Measurements from ENCODE around the gene ICE1.

DNA sequence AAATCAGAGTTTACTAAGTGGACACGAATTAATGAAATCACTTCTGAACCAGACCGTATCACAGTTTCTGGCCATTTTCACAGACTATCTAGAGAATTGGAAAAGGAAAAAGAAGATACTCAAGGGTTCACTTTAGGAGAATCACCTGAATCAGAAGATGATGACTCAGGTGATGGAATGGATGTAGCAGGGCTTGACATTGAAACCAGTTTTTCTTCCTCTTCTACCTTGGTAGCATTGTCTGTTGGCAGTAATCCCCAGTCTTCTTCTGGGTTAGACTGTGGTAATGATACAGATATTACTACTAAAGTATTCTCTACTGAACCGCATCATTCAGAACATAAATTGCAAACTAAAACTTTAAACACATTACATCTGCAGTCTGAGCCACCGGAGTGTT, 38.5 kb downstream of the ICE1 start:
- TF ChIP-seq CTCF (IDR thresholded peaks at IDR 0.05) (no peak), POLR2AphosphoS5 (IDR thresholded peaks at IDR 0.05; ENCODE audit: low read depth, low read length) (no peak), SIN3A (IDR thresholded peaks at IDR 0.05; ENCODE audit: borderline replicate concordance, insufficient read depth, low read depth, low read length) (no peak)
